Measurements from ENCODE around the gene E2F1. TPM values are rescaled to one million over a fixed set of nuclear protein-coding genes. Genes with fewer than 3 reads are reported as not detected.
A peak's percentile ranks its signal among the peaks of the same experiment; 100 is the strongest.

The E2F1 gene
- total and polyA plus RNA-seq, 2 donors (not counting 3 experiments of a cell fraction or from before 2014, with no cell fraction given) = 20.7 to 29.6 TPM

DNA sequence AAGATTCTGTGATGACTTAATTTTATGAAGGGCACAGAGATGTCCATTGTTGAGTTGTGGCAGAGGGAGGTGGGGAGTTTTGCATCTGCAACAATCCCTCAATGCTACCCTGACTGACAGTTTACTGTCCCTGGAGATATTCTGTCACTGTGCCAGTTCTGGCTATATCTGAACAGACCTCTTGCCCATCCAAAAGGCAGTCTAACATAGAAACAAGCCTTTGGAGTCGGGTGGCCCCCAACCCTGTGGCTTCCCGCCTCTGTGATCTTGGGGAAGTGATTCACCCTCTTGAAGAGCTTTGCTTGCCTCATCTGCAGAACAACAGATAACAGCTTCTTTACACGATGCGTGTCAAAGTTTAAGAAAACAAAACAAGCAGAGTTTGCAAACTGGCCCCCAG, 3.8 kb upstream of the E2F1 start:
- POLR2A ChIA-PET = interaction anchor here (0.8 kb wide), 1 partner anchor 1000 kb away, joined by 3 read pairs; no protein-coding TSS in a partner anchor

More for the DNA sequence above, 3.8 kb upstream of the E2F1 start:
- dilution Hi-C loops (cut with MboI; ENCODE audit: extremely low pct_ligation_motif_present, low sequenced_read_pairs) = no loop called here
- Histone ChIP-seq H3K79me2 (ENCODE audit: control insufficient read depth, insufficient read depth, low read length) (peaks cover 4% of the 10 kb centered on the region), H3K9me3 (replicated peaks; ENCODE audit: control insufficient read depth, insufficient read depth, low read length) (no peaks in the 10 kb centered on the region), H3K27me3 (ENCODE audit: control insufficient read depth in 2 of 2, insufficient read depth in 2 of 2, low read length in 2 of 2) (no peaks in the 10 kb centered on the region), H3K4me2 (ENCODE audit: insufficient read depth, low read length) (peak overlapping the region; percentile 49), H2AFZ (ENCODE audit: low read depth, low read length) (no peak overlapping the region), H3K4me3 (replicated peaks in 1 of 3; ENCODE audit: insufficient read depth in 1 of 3, low read depth in 1 of 3, low read length in 3 of 3) (no peak overlapping the region), H3K9ac (replicated peaks; ENCODE audit: extremely low read depth, insufficient read depth, low read length) (no peak overlapping the region), H3K9me1 (replicated peaks; ENCODE audit: control insufficient read depth, extremely low read depth, insufficient read depth, low read length) (no peaks in the 10 kb centered on the region), H3K4me1 (ENCODE audit: control insufficient read depth, extremely low read depth, insufficient read depth, low read length) (peaks cover 28% of the 10 kb centered on the region), H4K20me1 (replicated peaks; ENCODE audit: control insufficient read depth, extremely low read depth, insufficient read depth, low read length) (no peaks in the 10 kb centered on the region), H3K36me3 (ENCODE audit: control insufficient read depth in 2 of 2, extremely low read depth in 1 of 2, insufficient read depth in 2 of 2, low read length in 2 of 2) (no peaks in the 10 kb centered on the region), H3K27ac (ENCODE audit: insufficient read depth, low read depth, low read length) (no peak overlapping the region)
- TF ChIP-seq GATA2 (IDR thresholded peaks at IDR 0.05; ENCODE audit: insufficient read depth, insufficient read length, low read depth, low read length) = peak; percentile 78
- TF ChIP-seq, protein P1, sequence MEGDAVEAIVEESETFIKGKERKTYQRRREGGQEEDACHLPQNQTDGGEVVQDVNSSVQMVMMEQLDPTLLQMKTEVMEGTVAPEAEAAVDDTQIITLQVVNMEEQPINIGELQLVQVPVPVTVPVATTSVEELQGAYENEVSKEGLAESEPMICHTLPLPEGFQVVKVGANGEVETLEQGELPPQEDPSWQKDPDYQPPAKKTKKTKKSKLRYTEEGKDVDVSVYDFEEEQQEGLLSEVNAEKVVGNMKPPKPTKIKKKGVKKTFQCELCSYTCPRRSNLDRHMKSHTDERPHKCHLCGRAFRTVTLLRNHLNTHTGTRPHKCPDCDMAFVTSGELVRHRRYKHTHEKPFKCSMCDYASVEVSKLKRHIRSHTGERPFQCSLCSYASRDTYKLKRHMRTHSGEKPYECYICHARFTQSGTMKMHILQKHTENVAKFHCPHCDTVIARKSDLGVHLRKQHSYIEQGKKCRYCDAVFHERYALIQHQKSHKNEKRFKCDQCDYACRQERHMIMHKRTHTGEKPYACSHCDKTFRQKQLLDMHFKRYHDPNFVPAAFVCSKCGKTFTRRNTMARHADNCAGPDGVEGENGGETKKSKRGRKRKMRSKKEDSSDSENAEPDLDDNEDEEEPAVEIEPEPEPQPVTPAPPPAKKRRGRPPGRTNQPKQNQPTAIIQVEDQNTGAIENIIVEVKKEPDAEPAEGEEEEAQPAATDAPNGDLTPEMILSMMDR (IDR thresholded peaks at IDR 0.05; ENCODE audit: extremely low read depth in 1 of 2, insufficient read depth in 1 of 2, low read depth in 1 of 2, low read length in 2 of 2) = no peak
- peak; percentile 83 for TF ChIP-seq FOS (IDR thresholded peaks at IDR 0.05; ENCODE audit: borderline replicate concordance, insufficient read depth, low read length)
- no peak for TF ChIP-seq MAX (IDR thresholded peaks at IDR 0.05; ENCODE audit: insufficient read depth, insufficient read length)
- TF ChIP-seq POLR2A (IDR thresholded peaks at IDR 0.05; ENCODE audit: low read depth, low read length) = no peak
- no peak for TF ChIP-seq MYC (IDR thresholded peaks at IDR 0.05; ENCODE audit: low read depth, low read length)
- TF ChIP-seq POLR2AphosphoS5 (IDR thresholded peaks at IDR 0.05; ENCODE audit: insufficient read depth, low read depth, low read length) = peak; percentile 53
- peak; percentile 45 for TF ChIP-seq JUN (IDR thresholded peaks at IDR 0.05; ENCODE audit: borderline replicate concordance, insufficient read depth, insufficient read length, low read depth)
- no peak for TF ChIP-seq EZH2 (IDR thresholded peaks at IDR 0.05; ENCODE audit: borderline replicate concordance, low read depth, low read length, severe bottlenecking)
- DNase-seq (ENCODE audit: low read depth, low spot score) = peak; percentile 72
- peak; percentile 62 for FAIRE-seq
- no TSS peak for BruUV-seq (replicated peaks)
- intact Hi-C loops (cut with micrococcal nuclease) = loop anchor here (5.0 kb wide), 1 partner anchor 42 kb away; the partner anchor contains the start of gene ZNF341
- CTCF ChIA-PET = interaction anchor here (1.4 kb wide), 1 partner anchor 22 kb away, joined by 4 read pairs; no protein-coding TSS in a partner anchor
